ENCODE measurements around the gene SCAMP3.
"Not testable (repeated sequence)": the region's sequence is repeated elsewhere in the genome, so short reads cannot be mapped to it uniquely, and the experiment has no call there.

The SCAMP3 gene

DNA sequence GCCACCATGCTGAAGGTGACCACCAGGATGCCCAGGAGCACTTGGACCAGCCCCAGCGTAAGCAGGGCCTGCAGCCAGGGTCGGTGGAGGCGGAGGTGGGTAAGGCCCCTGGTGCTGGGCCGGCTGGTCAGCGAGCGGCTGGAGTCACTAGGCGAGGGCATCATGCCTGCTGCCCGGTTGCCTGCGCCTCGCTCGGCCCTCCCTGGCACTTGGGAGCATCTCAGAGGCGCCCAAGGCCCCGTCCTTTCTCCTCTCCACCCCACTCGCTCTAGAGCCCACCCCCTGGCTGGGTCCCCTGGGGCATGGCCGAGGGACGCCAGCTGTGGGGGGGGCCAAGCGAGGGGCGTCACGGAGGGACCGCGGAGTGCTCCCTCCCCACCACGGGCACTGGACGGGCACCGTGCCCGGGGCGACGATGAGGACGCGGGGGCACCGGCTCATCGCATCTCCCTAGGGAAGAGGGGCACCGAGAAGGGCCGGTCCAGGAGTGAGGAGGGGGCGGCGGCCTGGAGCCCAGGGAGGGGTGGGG is 7.4 kb downstream of the SCAMP3 start:
- Histone ChIP-seq H3K36me3 (ENCODE audit: insufficient read depth, low read length) (0 out of 2 replicates have a peak, but pooled peaks cover 4% of the 10 kb centered on the region), H3K9me3 (ENCODE audit: control insufficient read depth, insufficient read depth, low read length) (no peaks in the 10 kb centered on the region), H3K9ac (ENCODE audit: low read depth, low read length) (peak overlapping the region; percentile 62), H3K4me1 (ENCODE audit: insufficient read depth, low read length) (peaks cover 3% of the 10 kb centered on the region; the same call in 1 of the 2 replicates)

DNA sequence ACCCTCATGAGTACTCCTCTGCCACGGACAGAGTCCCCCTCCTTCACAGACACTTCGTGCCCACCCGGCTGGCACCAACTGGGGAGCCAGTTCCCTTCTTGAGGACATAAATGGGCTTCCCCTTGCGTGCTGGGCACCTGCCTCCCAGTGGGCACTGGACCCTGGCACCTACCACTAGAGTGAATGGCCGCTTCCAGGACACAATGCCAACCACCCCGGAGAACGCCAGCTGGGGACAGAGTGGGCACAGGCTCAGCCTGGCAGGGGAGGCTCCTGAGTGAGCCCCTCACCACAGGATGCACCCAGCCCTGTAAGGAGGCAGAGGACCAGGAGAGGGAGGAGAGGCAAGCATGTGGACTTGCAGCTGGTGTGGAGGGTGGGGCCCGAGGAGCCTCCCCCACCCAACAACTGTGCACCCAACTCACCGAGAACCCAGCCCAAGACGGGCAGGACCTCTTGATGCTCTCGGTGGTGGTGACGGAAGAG is 7.9 kb downstream of the SCAMP3 start:
- 0 out of 2 replicates have a peak, but pooled peaks cover 4% of the 10 kb centered on the region for H3K36me3 ChIP-seq (ENCODE audit: insufficient read depth, low read length)
- peak overlapping the region; percentile 62; the same call in 1 of the 2 replicates for H3K9ac ChIP-seq (ENCODE audit: low read depth, low read length)
- H3K9me3 ChIP-seq (ENCODE audit: control insufficient read depth, insufficient read depth, low read length): no peaks in the 10 kb centered on the region
- peaks cover 3% of the 10 kb centered on the region; the same call in 1 of the 2 replicates for H3K4me1 ChIP-seq (ENCODE audit: insufficient read depth, low read length)

DNA sequence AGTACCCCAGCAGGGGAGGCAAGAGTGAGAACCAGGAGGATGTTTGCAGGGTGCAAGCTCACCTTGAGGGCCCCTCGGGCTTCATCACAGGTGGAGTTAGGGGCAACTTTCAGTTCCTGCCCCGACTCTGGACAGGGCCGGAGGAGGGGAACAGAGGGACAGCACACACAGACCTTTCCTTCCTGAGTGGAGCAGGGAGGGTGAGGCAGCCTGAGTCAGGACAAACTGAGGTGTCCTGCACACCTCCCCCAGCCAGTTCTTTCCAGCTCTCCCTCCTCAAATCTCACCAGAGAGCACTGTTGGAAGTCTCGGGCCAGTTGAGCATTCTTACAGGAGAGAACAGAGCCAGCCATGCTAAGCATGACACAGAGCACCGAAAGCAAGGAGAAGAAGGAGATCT is 8.4 kb downstream of the SCAMP3 start:
- H3K36me3 ChIP-seq (ENCODE audit: insufficient read depth, low read length): 0 out of 2 replicates have a peak, but pooled peaks cover 4% of the 10 kb centered on the region
- H3K9ac ChIP-seq (ENCODE audit: low read depth, low read length): peak overlapping the region; percentile 9; the same call in 1 of the 2 replicates
- no peaks in the 10 kb centered on the region for H3K9me3 ChIP-seq (ENCODE audit: control insufficient read depth, insufficient read depth, low read length)
- H3K4me1 ChIP-seq (ENCODE audit: insufficient read depth, low read length): peaks cover 3% of the 10 kb centered on the region; the same call in 1 of the 2 replicates

DNA sequence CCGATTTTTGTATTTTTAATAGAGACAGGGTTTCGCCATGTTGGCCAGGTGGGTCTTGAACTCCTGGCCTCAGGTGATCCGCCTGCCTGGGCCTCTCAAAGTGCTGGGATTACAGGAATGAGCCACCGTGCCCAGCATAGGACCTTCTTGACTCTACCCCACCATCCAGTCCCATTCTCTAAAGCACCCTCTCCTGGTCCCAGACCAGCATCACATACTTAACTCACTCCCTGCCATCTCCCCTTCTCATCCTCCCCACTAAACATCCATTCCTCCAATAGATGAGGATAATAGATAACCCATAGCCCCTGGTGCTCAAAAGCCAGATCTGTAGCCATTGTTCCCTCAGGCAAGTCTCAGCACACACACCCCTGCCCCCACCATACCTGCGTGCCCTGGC is 9.0 kb downstream of the SCAMP3 start:
- Histone ChIP-seq H3K36me3 (ENCODE audit: insufficient read depth, low read length) (peaks cover 4% of the 10 kb centered on the region; the same call in 1 of the 2 replicates), H3K4me1 (ENCODE audit: insufficient read depth, low read length) (peaks cover 3% of the 10 kb centered on the region; the same call in 1 of the 2 replicates), H3K9ac (ENCODE audit: low read depth, low read length) (no peak overlapping the region), H3K9me3 (ENCODE audit: control insufficient read depth, insufficient read depth, low read length) (no peaks in the 10 kb centered on the region)

DNA sequence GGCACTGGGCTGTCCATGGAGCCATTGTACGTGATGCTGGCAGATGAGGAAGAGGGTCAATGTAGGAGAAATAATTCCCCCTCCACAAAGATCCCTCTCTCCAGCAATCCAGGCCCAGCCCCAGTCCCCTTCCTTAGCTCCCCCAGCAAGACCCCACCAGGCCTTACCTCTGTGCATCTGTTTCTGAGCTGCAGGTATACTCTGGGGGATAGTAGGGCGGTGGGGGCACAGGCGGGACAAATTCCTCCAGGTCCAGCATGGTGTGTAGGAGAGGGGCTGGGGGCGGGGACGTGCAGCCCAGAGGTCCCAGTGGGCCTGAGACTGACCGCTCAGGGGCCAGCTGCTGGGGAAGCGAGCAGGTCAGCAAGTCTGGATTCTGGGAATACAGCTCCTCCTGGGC is 10.6 kb downstream of the SCAMP3 start:
- Histone ChIP-seq H3K36me3 (ENCODE audit: insufficient read depth, low read length) (no peaks in the 10 kb centered on the region; the same call in 1 of the 2 replicates), H3K9ac (ENCODE audit: low read depth, low read length) (no peak overlapping the region), H3K9me3 (ENCODE audit: control insufficient read depth, insufficient read depth, low read length) (no peaks in the 10 kb centered on the region), H3K4me1 (ENCODE audit: insufficient read depth, low read length) (peaks cover 3% of the 10 kb centered on the region; the same call in 1 of the 2 replicates)

DNA sequence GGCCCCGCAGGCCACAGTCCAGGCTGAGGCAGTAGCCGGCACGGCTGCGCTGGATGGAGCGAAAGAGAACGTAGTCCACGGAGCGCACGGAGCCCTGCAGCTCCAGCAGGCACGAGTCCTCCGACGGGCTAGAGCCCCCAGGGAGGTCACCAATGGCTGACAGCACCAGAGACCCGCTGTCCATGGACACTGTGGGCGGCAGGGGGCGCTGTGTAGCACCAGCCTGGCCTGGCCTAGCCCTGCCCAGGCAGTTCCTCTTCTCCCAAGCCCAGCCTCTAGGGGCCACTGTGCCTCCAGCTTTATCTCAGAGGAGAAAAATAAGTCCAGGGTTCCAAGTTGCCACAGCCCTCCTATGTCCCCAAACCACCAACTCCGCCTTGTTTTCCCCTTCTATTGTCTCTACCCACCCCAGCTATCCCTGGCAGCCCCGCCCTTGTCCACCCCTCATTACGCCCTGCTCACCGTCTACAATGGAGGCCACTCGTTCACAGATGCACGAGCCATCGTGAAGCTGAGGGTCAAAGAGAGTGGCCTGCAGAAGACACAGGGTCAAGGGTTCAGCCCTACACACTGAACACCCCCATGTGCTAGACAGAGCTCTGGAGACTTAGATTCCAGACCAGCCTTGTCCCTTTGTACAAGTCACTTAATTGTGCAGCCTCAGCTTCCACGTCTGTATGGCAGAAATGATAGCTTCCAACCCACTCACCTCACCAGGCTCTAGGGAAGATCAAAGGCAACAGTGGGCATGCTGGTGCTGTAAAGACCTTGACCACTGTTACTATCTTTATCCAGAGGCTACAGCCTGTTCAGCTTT is 11.3 kb downstream of the SCAMP3 start:
- Histone ChIP-seq H3K36me3 (ENCODE audit: insufficient read depth, low read length) (no peaks in the 10 kb centered on the region; the same call in 1 of the 2 replicates), H3K4me1 (ENCODE audit: insufficient read depth, low read length) (peaks cover 3% of the 10 kb centered on the region; the same call in 1 of the 2 replicates), H3K9me3 (ENCODE audit: control insufficient read depth, insufficient read depth, low read length) (no peaks in the 10 kb centered on the region), H3K9ac (ENCODE audit: low read depth, low read length) (peak overlapping the region; percentile 74; the same call in 1 of the 2 replicates)

DNA sequence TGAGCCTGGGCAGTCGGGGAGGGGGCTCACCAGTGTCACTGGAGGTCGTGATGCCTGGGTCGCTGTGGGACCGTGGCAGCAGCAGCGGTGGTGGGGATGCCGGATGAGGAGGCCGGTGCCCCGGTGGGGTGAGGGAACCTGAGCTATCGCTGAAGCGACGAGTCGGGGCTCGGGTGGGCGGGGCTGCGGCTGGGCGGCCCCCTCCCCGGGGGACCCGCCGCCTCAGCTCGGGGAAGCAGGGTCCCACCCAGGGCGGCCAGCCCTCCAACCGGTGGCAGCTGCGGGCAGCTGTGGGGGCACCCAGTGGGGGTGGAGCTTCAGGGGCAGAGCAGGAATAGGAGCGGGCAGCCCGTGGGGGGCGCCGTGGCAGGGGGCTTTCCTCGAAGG is 11.9 kb downstream of the SCAMP3 start:
- H3K9me3 ChIP-seq (ENCODE audit: control insufficient read depth, insufficient read depth, low read length): no peaks in the 10 kb centered on the region
- H3K9ac ChIP-seq (ENCODE audit: low read depth, low read length): peak overlapping the region; percentile 74; the same call in 1 of the 2 replicates
- H3K36me3 ChIP-seq (ENCODE audit: insufficient read depth, low read length): no peaks in the 10 kb centered on the region; the same call in 1 of the 2 replicates
- H3K4me1 ChIP-seq (ENCODE audit: insufficient read depth, low read length): peaks cover 3% of the 10 kb centered on the region; the same call in 1 of the 2 replicates

DNA sequence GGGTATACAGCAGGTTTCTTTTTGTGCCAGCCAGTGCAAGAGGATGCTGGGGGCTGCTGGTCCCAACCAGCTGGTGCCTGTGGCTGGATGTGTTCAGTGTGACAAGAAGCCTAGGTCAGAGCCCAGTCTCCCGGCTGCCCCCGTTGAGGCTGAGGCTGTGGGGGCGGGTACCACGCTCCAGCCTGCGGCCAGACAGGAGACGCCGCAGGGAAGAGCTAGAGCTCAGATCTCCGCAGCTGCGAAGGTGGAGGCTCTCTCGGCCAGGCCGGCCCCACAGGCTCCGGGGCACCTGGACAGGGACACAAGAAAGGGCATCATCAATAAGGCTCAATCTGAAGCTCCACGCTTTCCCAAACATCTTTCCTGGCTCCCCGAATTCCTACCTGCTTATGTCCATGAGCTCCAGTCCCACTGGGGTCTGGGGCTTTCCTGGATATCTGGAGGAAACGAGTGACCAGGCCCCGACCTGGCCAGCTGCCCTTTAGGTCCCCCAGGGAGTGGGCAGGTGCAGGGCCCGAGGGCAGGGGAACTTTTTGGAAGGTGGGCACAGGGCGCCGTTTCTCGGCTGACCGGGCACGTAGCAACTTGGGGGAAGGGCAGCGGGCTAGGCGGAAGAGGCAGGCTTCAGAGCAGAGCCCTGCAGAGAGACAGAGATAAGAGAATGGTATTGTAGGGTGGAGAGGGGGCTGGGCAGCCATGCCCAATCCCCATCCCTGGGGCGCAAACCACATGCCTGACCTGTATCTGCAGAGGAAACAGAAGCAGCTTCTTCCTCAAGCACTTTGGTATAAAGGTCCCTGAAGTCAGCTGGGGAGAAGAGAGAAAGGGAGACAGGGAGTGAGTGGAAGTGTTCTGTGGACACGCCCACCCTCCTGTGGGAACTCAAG is 14.2 kb downstream of the SCAMP3 start:
- H3K9ac ChIP-seq (ENCODE audit: low read depth, low read length): no peak overlapping the region
- no peaks in the 10 kb centered on the region for H3K9me3 ChIP-seq (ENCODE audit: control insufficient read depth, insufficient read depth, low read length)
- H3K36me3 ChIP-seq (ENCODE audit: insufficient read depth, low read length): no peaks in the 10 kb centered on the region; the same call in 1 of the 2 replicates
- H3K4me1 ChIP-seq (ENCODE audit: insufficient read depth, low read length): peaks cover 9% of the 10 kb centered on the region; the same call in 1 of the 2 replicates

DNA sequence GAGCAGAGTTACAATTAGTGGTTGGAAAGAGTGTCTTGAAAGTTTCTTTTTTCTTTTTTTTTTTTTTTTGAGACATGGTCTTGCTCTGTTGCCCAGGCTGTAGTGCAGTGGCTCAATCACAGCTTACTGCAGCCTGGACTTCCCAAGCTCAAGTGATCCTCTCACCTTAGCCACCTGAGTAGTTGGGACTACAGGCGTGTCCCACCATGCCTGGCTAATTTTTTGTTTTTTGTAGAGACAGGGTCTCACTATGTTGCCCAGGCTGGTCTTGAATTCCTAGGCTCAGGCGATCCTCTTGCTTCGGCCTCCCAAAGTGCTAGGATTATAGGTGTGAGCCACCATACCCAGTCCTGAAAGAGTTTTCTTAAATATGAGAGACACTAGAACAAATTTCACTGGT is 15.4 kb downstream of the SCAMP3 start:
- not testable (repeated sequence) for H3K4me1 ChIP-seq (ENCODE audit: insufficient read depth, low read length); H3K9ac ChIP-seq (ENCODE audit: low read depth, low read length); H3K9me3 ChIP-seq (ENCODE audit: control insufficient read depth, insufficient read depth, low read length); H3K36me3 ChIP-seq (ENCODE audit: insufficient read depth, low read length)

DNA sequence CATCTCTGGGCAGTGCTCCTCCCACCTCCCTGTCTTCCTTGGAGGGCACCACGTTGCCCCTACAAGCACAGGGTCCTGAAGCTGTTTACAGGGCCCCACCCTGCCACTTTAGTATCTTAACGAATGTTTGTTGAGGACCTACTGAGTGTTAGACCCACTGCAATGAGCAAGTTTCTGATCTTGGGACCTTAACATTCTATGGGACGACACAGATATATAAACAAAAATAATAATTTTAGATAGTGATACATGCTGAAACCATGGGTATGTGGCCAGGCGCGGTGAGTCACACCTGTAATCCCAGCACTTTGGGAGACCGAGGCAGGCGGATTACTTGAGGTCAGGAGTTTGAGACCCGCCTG is 17.0 kb downstream of the SCAMP3 start:
- peaks cover 5% of the 10 kb centered on the region; the same call in 1 of the 2 replicates for H3K4me1 ChIP-seq (ENCODE audit: insufficient read depth, low read length)
- H3K9ac ChIP-seq (ENCODE audit: low read depth, low read length): peak overlapping the region; percentile 31
- no peaks in the 10 kb centered on the region; the same call in 1 of the 2 replicates for H3K36me3 ChIP-seq (ENCODE audit: insufficient read depth, low read length)
- H3K9me3 ChIP-seq (ENCODE audit: control insufficient read depth, insufficient read depth, low read length): no peaks in the 10 kb centered on the region

DNA sequence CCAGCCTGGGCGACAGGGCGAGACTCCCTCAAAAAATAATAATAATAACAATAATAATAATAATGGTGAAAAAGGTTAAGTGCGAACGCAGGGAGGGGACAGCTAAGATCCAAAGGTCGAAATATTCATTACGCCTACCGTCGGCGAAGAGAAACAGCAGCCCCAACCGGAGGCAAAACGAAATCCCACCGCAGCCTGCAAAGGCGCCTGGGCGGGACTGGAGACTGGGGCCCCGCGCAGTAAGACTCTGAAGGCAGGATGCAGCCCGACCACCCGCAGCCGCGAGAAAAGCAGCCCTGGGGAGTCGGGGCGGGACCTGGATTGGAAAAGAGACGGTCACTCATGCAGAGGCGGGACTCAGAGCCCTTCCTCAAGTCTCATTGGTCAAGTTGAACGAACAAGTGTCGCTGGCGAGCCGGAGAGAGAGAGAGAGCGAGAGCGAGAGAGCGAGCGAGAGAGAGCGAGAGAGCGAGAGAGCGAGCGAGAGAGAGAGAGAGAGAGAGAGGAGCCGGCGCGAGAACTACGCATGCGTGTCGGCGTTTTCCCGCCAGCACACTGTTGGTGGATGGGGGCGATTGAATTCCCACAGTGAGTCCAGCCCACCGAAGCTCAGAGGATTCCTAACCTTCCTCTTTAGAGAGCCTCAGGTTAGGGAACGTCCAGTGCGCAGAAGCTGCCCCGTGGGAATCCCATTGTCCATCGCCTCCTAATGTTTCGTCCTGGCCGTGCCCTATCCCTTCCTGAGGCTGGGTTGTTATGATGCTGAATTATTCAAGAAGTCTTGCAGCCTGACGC is 17.6 kb downstream of the SCAMP3 start:
- Histone ChIP-seq H3K9ac (ENCODE audit: low read depth, low read length) (peak overlapping the region; percentile 31), H3K9me3 (ENCODE audit: control insufficient read depth, insufficient read depth, low read length) (no peaks in the 10 kb centered on the region), H3K4me1 (ENCODE audit: insufficient read depth, low read length) (peaks cover 5% of the 10 kb centered on the region; the same call in 1 of the 2 replicates), H3K36me3 (ENCODE audit: insufficient read depth, low read length) (no peaks in the 10 kb centered on the region; the same call in 1 of the 2 replicates)

DNA sequence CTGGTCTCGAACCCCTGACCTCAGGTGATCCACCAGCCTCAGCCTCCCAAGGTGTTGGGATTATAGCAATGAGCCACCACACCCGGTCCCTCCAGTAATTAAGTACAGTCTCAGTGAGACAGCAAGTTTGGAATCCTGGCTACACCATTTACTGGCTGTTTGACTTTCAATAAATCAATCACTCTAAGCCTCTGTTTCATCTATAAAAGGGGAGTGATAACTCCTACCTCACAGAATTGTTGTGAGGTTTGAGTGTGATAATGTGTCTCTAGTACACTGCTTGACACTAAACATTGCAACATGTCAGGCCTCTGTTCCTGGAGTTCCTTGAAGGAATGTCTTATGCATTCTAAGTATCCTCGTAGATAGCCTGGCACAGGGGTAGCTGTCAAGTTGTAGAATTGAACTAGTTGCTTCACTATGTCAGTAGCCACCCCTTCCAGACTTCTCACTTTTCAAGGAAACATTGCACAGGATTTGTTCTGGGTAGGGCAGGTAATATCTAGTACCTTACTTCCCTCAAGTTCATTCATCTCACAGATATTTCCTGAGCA is 19.3 kb downstream of the SCAMP3 start:
- Histone ChIP-seq H3K4me1 (ENCODE audit: insufficient read depth, low read length) (peaks cover 5% of the 10 kb centered on the region; the same call in 1 of the 2 replicates), H3K36me3 (ENCODE audit: insufficient read depth, low read length) (no peaks in the 10 kb centered on the region), H3K9me3 (ENCODE audit: control insufficient read depth, insufficient read depth, low read length) (no peaks in the 10 kb centered on the region), H3K9ac (ENCODE audit: low read depth, low read length) (peak overlapping the region; percentile 31; the same call in 1 of the 2 replicates)

DNA sequence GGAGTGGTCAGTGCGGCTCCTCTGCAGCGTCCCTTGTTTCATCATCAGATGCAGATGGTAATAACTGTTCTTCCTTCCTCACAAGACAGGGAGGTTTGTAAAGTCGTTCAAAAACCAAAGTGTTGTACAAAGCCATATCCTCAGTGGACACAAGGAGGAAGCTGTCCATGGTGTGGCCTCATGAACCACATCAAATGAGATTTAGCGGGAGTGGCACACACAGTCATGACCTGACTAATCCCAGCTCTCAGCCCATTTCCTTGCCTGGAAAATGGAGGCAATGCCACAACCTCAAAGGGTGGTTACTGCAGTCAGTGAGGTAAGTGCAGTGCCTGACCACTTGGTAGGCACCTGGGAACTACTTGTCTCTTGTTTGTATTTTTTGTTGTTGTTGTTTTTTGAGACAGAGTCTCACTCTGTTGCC is 20.3 kb downstream of the SCAMP3 start:
- Histone ChIP-seq H3K36me3 (ENCODE audit: insufficient read depth, low read length) (no peaks in the 10 kb centered on the region), H3K9me3 (ENCODE audit: control insufficient read depth, insufficient read depth, low read length) (no peaks in the 10 kb centered on the region), H3K9ac (ENCODE audit: low read depth, low read length) (no peak overlapping the region), H3K4me1 (ENCODE audit: insufficient read depth, low read length) (peaks cover 5% of the 10 kb centered on the region; the same call in 1 of the 2 replicates)
